HCT116 (cell line): ENCODE results near the gene PHF3. TPM values are rescaled to one million over a fixed set of nuclear protein-coding genes. Genes with fewer than 3 reads are reported as not detected.
A peak's percentile ranks its signal among the peaks of the same experiment; 100 is the strongest.

Source experiments
- ATAC-seq: fragments of 200-7000 bp; cut with Tn5 transposase; 2 replicates; pipeline ENCODE4 v1.9.1; 2020; ENCODE audit warnings: mild to moderate bottlenecking, moderate library complexity
- BruUV-seq: library from RNA; stranded (reverse); fragments of 400-500 nt; replicated peaks from 2 replicates; lab custom pipeline; 2021; lab: Mats Ljungman, UMichigan
- CTCF ChIA-PET: fragments of 300-600 bp; sonication (Branson Sonifier 250); formaldehyde crosslinking; loops from one replicate; lab custom pipeline; 2021; ENCODE audit warnings: antibody characterized with exemption; lab: Charles Lee
- POLR2A ChIA-PET: fragments of 300-600, 350-600 bp; sonication (Branson Sonifier 250); formaldehyde crosslinking; loops from one replicate; lab custom pipeline; 2021; ENCODE audit warnings: antibody characterized with exemption; lab: Charles Lee
- RAD21 ChIA-PET, 2 experiments: fragments of 300-600 bp; sonication (Branson Sonifier 250); formaldehyde crosslinking; loops; one replicate each; lab custom pipeline; 2023; ENCODE audit warnings: low total read pairs in 2 of 2; ENCODE audit not compliant: uncharacterized antibody in 2 of 2, unreplicated experiment in 2 of 2, low non-redundant PET in 1 of 2; lab: Charles Lee
- DNase-seq: peaks from one replicate; pipeline ENCODE4 v3.0.0-alpha.2; 2010; ENCODE audit warnings: low read depth, low spot score
- H2AFZ ChIP-seq: fragments of 200-600 bp; shearing (Covaris generic), sonication (generic); 2 replicates; pipeline ENCODE4 v1.6.1; 2017; ENCODE audit warnings: low read depth, mixed run types, mixed read lengths, antibody characterized with exemption, low read length; ENCODE audit not compliant: poor library complexity, severe bottlenecking
- H3K27ac ChIP-seq: 2 replicates; pipeline ENCODE4 v1.5.1; 2012; ENCODE audit warnings: low read depth, low read length
- H3K27me3 ChIP-seq: fragments of 200-600 bp; sonication (generic); 2 replicates; pipeline ENCODE4 v1.6.1; 2016; ENCODE audit warnings: mixed run types, low read length, mixed read lengths; ENCODE audit not compliant: insufficient read depth
- H3K36me3 ChIP-seq, 2 experiments: fragments of 200-500 bp in 1 of 2; fragments of 200-600 bp in 1 of 2; sonication (Bioruptor generic) in 1 of 2; sonication (generic) in 1 of 2; 2 replicates each; pipeline versions ENCODE4 v1.5.1 to v1.6.1; 2014 to 2016; ENCODE audit warnings: low read length in 2 of 2, inconsistent platforms in 1 of 2, mixed read lengths in 1 of 2, mixed run types in 1 of 2; ENCODE audit not compliant: insufficient read depth in 2 of 2, control insufficient read depth in 1 of 2
- H3K4me1 ChIP-seq, 2 experiments: fragments of 200-600 bp in 1 of 2; sonication (generic) in 1 of 2; 2 replicates each; pipeline versions ENCODE4 v1.5.1 to v1.6.1; 2012 to 2017; ENCODE audit warnings: low read length in 2 of 2, inconsistent platforms in 1 of 2, mild to moderate bottlenecking in 1 of 2, mixed read lengths in 1 of 2, mixed run types in 1 of 2, moderate library complexity in 1 of 2; ENCODE audit not compliant: insufficient read depth in 2 of 2, control insufficient read depth in 1 of 2
- H3K4me2 ChIP-seq: fragments of 200-600 bp; sonication (generic); 2 replicates; pipeline ENCODE4 v1.6.1; 2017; ENCODE audit warnings: mixed run types, low read length, mixed read lengths
- H3K4me3 ChIP-seq, 2 experiments: fragments of 200-600 bp in 1 of 2; sonication (generic) in 1 of 2; replicated peaks in 1 of 2; 2 replicates each; pipeline ENCODE4 v1.5.1; 2011 to 2016; ENCODE audit warnings: low read length in 2 of 2, control low read depth in 1 of 2, low read depth in 1 of 2, mild to moderate bottlenecking in 1 of 2, mixed read lengths in 1 of 2, mixed run types in 1 of 2
- H3K79me2 ChIP-seq: fragments of 200-600 bp; sonication (generic); 2 replicates; pipeline ENCODE4 v1.6.1; 2017; ENCODE audit warnings: mild to moderate bottlenecking, mixed run types, low read length, moderate library complexity, mixed read lengths; ENCODE audit not compliant: insufficient read depth
- H3K9ac ChIP-seq: fragments of 200-600 bp; sonication (generic); 2 replicates; pipeline ENCODE4 v1.6.1; 2016; ENCODE audit warnings: low read length, mixed read lengths
- H3K9me2 ChIP-seq: fragments of 200-600 bp; sonication (generic), shearing (Covaris generic); 2 replicates; pipeline ENCODE4 v1.6.1; 2017; ENCODE audit warnings: mixed run types, mild to moderate bottlenecking, moderate library complexity; ENCODE audit not compliant: insufficient read depth
- H3K9me3 ChIP-seq, 2 experiments: fragments of 200-500 bp in 1 of 2; fragments of 200-600 bp in 1 of 2; sonication (Bioruptor generic) in 1 of 2; sonication (generic) in 1 of 2; 2 replicates each; pipeline ENCODE4 v1.6.1; 2014 to 2017; ENCODE audit warnings: low read length in 2 of 2, mixed read lengths in 2 of 2, inconsistent platforms in 1 of 2, low read depth in 1 of 2, mild to moderate bottlenecking in 1 of 2, mixed run types in 1 of 2, moderate library complexity in 1 of 2; ENCODE audit not compliant: control insufficient read depth in 1 of 2, insufficient read depth in 1 of 2
- H4K20me1 ChIP-seq: fragments of 200-600 bp; sonication (generic), shearing (Covaris generic); 2 replicates; pipeline ENCODE4 v1.6.1; 2017; ENCODE audit warnings: mixed run types, mild to moderate bottlenecking, moderate library complexity; ENCODE audit not compliant: insufficient read depth
- CTCF ChIP-seq, 3 experiments: fragments of 200-600 bp in 1 of 3; sonication (generic) in 1 of 3; IDR thresholded peaks in 2 of 3; conservative IDR thresholded peaks in 1 of 3; 2 replicates each; pipeline ENCODE4 v1.5.1; 2012 to 2017; ENCODE audit warnings: low read depth in 2 of 3, low read length in 2 of 3, antibody characterized with exemption in 1 of 3, borderline replicate concordance in 1 of 3, control low read depth in 1 of 3, mild to moderate bottlenecking in 1 of 3, mixed read lengths in 1 of 3, mixed run types in 1 of 3, moderate library complexity in 1 of 3; ENCODE audit not compliant: insufficient read depth in 1 of 3
- EGR1 ChIP-seq: IDR thresholded peaks from 2 replicates; pipeline ENCODE4 v1.6.1; 2012; ENCODE audit warnings: low read depth
- ELF1 ChIP-seq: IDR thresholded peaks from 2 replicates; pipeline ENCODE4 v1.6.1; 2012; ENCODE audit warnings: low read depth, borderline replicate concordance
- FOSL1 ChIP-seq: IDR thresholded peaks from 2 replicates; pipeline ENCODE4 v1.6.1; 2012; ENCODE audit warnings: low read depth
- POLR2A ChIP-seq: IDR thresholded peaks from 2 replicates; pipeline ENCODE4 v1.7.0; 2011; ENCODE audit warnings: borderline replicate concordance; ENCODE audit not compliant: insufficient read depth, insufficient read length; ENCODE audit errors: extremely low read depth
- RAD21 ChIP-seq: IDR thresholded peaks from 2 replicates; pipeline ENCODE4 v1.6.1; 2012; ENCODE audit warnings: low read depth, mild to moderate bottlenecking
- REST ChIP-seq: IDR thresholded peaks from 2 replicates; pipeline ENCODE4 v1.6.1; 2012; ENCODE audit warnings: low read depth
- SP1 ChIP-seq: IDR thresholded peaks from 2 replicates; pipeline ENCODE4 v1.6.1; 2012; ENCODE audit warnings: low read depth
- intact Hi-C: fragments of 100-400 bp; cut with micrococcal nuclease; formaldehyde crosslinking; loops from 2 replicates; pipeline ENCODE4 v1.10.0; 2022
- total RNA-seq: library from RNA; stranded (reverse); gene quantifications from one replicate; pipeline ENCODE4 v1.2.1, GENCODE V29; 2021; ENCODE audit not compliant: unreplicated experiment

PHF3 gene
- total RNA-seq, 1 experiment from 2014 or later = 51.1 TPM

- TF ChIP-seq REST (no peak), RAD21 (no peak), EGR1 (no peak), POLR2A (no peak)
Measured at GRCh38 chr6:63597141-63598048, 38.2 kb upstream of the PHF3 start (continued).

GRCh38 chr6:63598049-63599036 lies 37.3 kb upstream of the PHF3 start:
- no peak overlapping the region for H3K27ac ChIP-seq
- ATAC-seq (peak; percentile 99), DNase-seq (peak; percentile 51)
- no peaks in the 10 kb centered on the region for H3K27me3 ChIP-seq
- H3K79me2 ChIP-seq = no peaks in the 10 kb centered on the region
- H3K9ac ChIP-seq = no peak overlapping the region
- no peaks in the 10 kb centered on the region for H3K9me2 ChIP-seq
- no peaks in the 10 kb centered on the region for H3K36me3 ChIP-seq
- TF ChIP-seq CTCF (IDR thresholded peaks at IDR 0.05 in 2 of 3, conservative IDR thresholded peaks at IDR 0.05 in 1 of 3; ENCODE audit: borderline replicate concordance in 1 of 3, insufficient read depth in 1 of 3, low read depth in 2 of 3, low read length in 2 of 3) = peak; percentile 35 to 80 (median 78); a peak in 5 of 6 replicates
- TF ChIP-seq SP1 = no peak
- peak; percentile 63 for TF ChIP-seq RAD21
- TF ChIP-seq ELF1 = no peak
- no peak for TF ChIP-seq FOSL1
- TF ChIP-seq, all 23 proteins: peak for 2
- H2AFZ ChIP-seq = no peak overlapping the region
- no peaks in the 10 kb centered on the region for H4K20me1 ChIP-seq
- H3K4me3 ChIP-seq = no peak overlapping the region
- CTCF ChIA-PET = interaction anchor here (0.7 to 3.1 kb wide), 13 partner anchors 11 to 250 kb away, joined by 3 to 35 read pairs (median 4); no protein-coding TSS in a partner anchor
- POLR2A ChIA-PET = no interaction called here
- no peaks in the 10 kb centered on the region for H3K9me3 ChIP-seq
- H3K4me1 ChIP-seq = peaks cover 0 to 4% of the 10 kb centered on the region in 2 experiments; a peak in 1 of 4 replicates
- RAD21 ChIA-PET = interaction anchor here in 1 of 2 experiments (0.6 to 1.1 kb wide), 2 partner anchors 166 kb away, joined by 3 to 4 read pairs; no protein-coding TSS in a partner anchor
- BruUV-seq = no TSS peak
- intact Hi-C loops = loop anchor here (2.0 to 5.0 kb wide), 2 partner anchors 166 to 204 kb away; no protein-coding TSS in a partner anchor
- peak overlapping the region; percentile 8; the same call in 1 of the 2 replicates for H3K4me2 ChIP-seq
